Measurements from ENCODE around the gene CXXC5. TPM values are rescaled to one million over a fixed set of nuclear protein-coding genes. Genes with fewer than 3 reads are reported as not detected.

CXXC5 gene
- total RNA-seq, 1 experiment from 2014 or later: 57.2 TPM

GRCh38 chr5:139686356-139686705 is 38.2 kb downstream of the CXXC5 start:
- intact Hi-C loops (cut with micrococcal nuclease; ENCODE audit: unreplicated experiment): no loop called here
- BruUV-seq (replicated peaks): no TSS peak
- peaks cover 16% of the 10 kb centered on the region for H3K36me3 ChIP-seq (ENCODE audit: insufficient read depth, low read length, poor library complexity, severe bottlenecking)
- peaks cover 46% of the 10 kb centered on the region for H3K4me1 ChIP-seq (ENCODE audit: insufficient read depth, low read length, poor library complexity, severe bottlenecking)
- no peak overlapping the region for H3K27ac ChIP-seq (ENCODE audit: low read depth, low read length, poor library complexity, severe bottlenecking)
- no peak for DNase-seq (ENCODE audit: low spot score)
- no peaks in the 10 kb centered on the region for H3K9me3 ChIP-seq (ENCODE audit: low read depth, low read length, poor library complexity, severe bottlenecking)
- no peak overlapping the region for H3K4me3 ChIP-seq (ENCODE audit: low read depth, low read length, poor library complexity, severe bottlenecking)
- ChIA-PET CTCF (no interaction called here), POLR2A (ENCODE audit: low non-redundant PET) (no interaction called here)
- TF ChIP-seq CTCF (conservative IDR thresholded peaks at IDR 0.05; ENCODE audit: low read depth, low read length) (no peak), EZH2 (IDR thresholded peaks at IDR 0.05; ENCODE audit: borderline replicate concordance, low read depth, low read length, poor library complexity, severe bottlenecking) (no peak)
- no peaks in the 10 kb centered on the region for H3K27me3 ChIP-seq (replicated peaks; ENCODE audit: insufficient read depth, low read depth, low read length, poor library complexity)

- ChIA-PET POLR2A (ENCODE audit: low non-redundant PET) (no interaction called here), CTCF (no interaction called here)
- no peaks in the 10 kb centered on the region for H3K27me3 ChIP-seq (replicated peaks; ENCODE audit: insufficient read depth, low read depth, low read length, poor library complexity)
- no peak overlapping the region for H3K4me3 ChIP-seq (ENCODE audit: low read depth, low read length, poor library complexity, severe bottlenecking)
- intact Hi-C loops (cut with micrococcal nuclease; ENCODE audit: unreplicated experiment): no loop called here
- no peak for DNase-seq (ENCODE audit: low spot score)
- H3K36me3 ChIP-seq (ENCODE audit: insufficient read depth, low read length, poor library complexity, severe bottlenecking): peaks cover 14% of the 10 kb centered on the region
- H3K9me3 ChIP-seq (ENCODE audit: low read depth, low read length, poor library complexity, severe bottlenecking): no peaks in the 10 kb centered on the region
- peaks cover 46% of the 10 kb centered on the region for H3K4me1 ChIP-seq (ENCODE audit: insufficient read depth, low read length, poor library complexity, severe bottlenecking)
- no TSS peak for BruUV-seq (replicated peaks)
- no peak overlapping the region for H3K27ac ChIP-seq (ENCODE audit: low read depth, low read length, poor library complexity, severe bottlenecking)
- no peak for TF ChIP-seq EZH2 (IDR thresholded peaks at IDR 0.05; ENCODE audit: borderline replicate concordance, low read depth, low read length, poor library complexity, severe bottlenecking)
- TF ChIP-seq CTCF (conservative IDR thresholded peaks at IDR 0.05; ENCODE audit: low read depth, low read length): no peak
These were observed 38.7 kb downstream of the CXXC5 start for GRCh38 chr5:139686706-139687441.

- Histone ChIP-seq H3K4me3 (ENCODE audit: low read depth, low read length, poor library complexity, severe bottlenecking) (no peak overlapping the region), H3K27ac (ENCODE audit: low read depth, low read length, poor library complexity, severe bottlenecking) (no peak overlapping the region), H3K9me3 (ENCODE audit: low read depth, low read length, poor library complexity, severe bottlenecking) (no peaks in the 10 kb centered on the region), H3K27me3 (replicated peaks; ENCODE audit: insufficient read depth, low read depth, low read length, poor library complexity) (no peaks in the 10 kb centered on the region), H3K36me3 (ENCODE audit: insufficient read depth, low read length, poor library complexity, severe bottlenecking) (peaks cover 11% of the 10 kb centered on the region), H3K4me1 (ENCODE audit: insufficient read depth, low read length, poor library complexity, severe bottlenecking) (peaks cover 44% of the 10 kb centered on the region)
- no TSS peak for BruUV-seq (replicated peaks)
- ChIA-PET CTCF (no interaction called here), POLR2A (ENCODE audit: low non-redundant PET) (no interaction called here)
- intact Hi-C loops (cut with micrococcal nuclease; ENCODE audit: unreplicated experiment): no loop called here
- TF ChIP-seq CTCF (conservative IDR thresholded peaks at IDR 0.05; ENCODE audit: low read depth, low read length) (no peak), EZH2 (IDR thresholded peaks at IDR 0.05; ENCODE audit: borderline replicate concordance, low read depth, low read length, poor library complexity, severe bottlenecking) (no peak)
- DNase-seq (ENCODE audit: low spot score): no peak
These were observed 39.5 kb downstream of the CXXC5 start for GRCh38 chr5:139687656-139688055.
